DOHH2 (cell line): Measurements from ENCODE around the gene PSMB1.

ENCODE experiments used
- H3F3A ChIP-seq: fragments of 200-600 bp; sonication (generic), shearing (Covaris generic); 2 replicates; pipeline ENCODE4 v1.6.0; 2016; ENCODE audit warnings: antibody characterized with exemption, mild to moderate bottlenecking; ENCODE audit not compliant: control insufficient read depth, insufficient read depth
- H3K27ac ChIP-seq: fragments of 200-600 bp; sonication (generic); 2 replicates; pipeline ENCODE4 v1.5.1; 2014; ENCODE audit warnings: low read depth, mild to moderate bottlenecking, low read length, moderate library complexity
- H3K27me3 ChIP-seq: fragments of 200-600 bp; sonication (generic); 2 replicates; pipeline ENCODE4 v1.6.1; 2014; ENCODE audit warnings: mild to moderate bottlenecking, low read length, mixed read lengths; ENCODE audit not compliant: control insufficient read depth
- H3K36me3 ChIP-seq: fragments of 200-600 bp; sonication (generic); 2 replicates; pipeline ENCODE4 v1.6.1; 2014; ENCODE audit warnings: mild to moderate bottlenecking, low read length, moderate library complexity, mixed read lengths; ENCODE audit not compliant: control insufficient read depth
- H3K4me1 ChIP-seq: fragments of 200-600 bp; sonication (generic); 2 replicates; pipeline ENCODE4 v1.6.1; 2014; ENCODE audit warnings: mild to moderate bottlenecking, low read length, mixed read lengths; ENCODE audit not compliant: control insufficient read depth
- H3K4me2 ChIP-seq: fragments of 200-600 bp; sonication (generic); 2 replicates; pipeline ENCODE4 v1.6.0; 2014; ENCODE audit warnings: mild to moderate bottlenecking, low read length, moderate library complexity
- H3K4me3 ChIP-seq: fragments of 200-600 bp; sonication (generic); 2 replicates; pipeline ENCODE4 v1.5.1; 2014; ENCODE audit warnings: mild to moderate bottlenecking, low read length, mixed read lengths
- H3K79me2 ChIP-seq: fragments of 200-600 bp; sonication (generic); 2 replicates; pipeline ENCODE4 v1.6.1; 2014; ENCODE audit warnings: mild to moderate bottlenecking, low read length, mixed read lengths; ENCODE audit not compliant: control insufficient read depth
- H3K9me2 ChIP-seq: fragments of 200-600 bp; sonication (generic); replicated peaks from 2 replicates; pipeline ENCODE4 v1.6.1; 2014; ENCODE audit warnings: mild to moderate bottlenecking, low read length, mixed read lengths; ENCODE audit not compliant: control insufficient read depth
- H3K9me3 ChIP-seq: fragments of 200-600 bp; sonication (generic); 2 replicates; pipeline ENCODE4 v1.6.1; 2014; ENCODE audit warnings: antibody characterized with exemption, low read length, mixed read lengths; ENCODE audit not compliant: control insufficient read depth, insufficient read depth
- H4K20me1 ChIP-seq: fragments of 200-600 bp; sonication (generic); 2 replicates; pipeline ENCODE4 v1.6.0; 2014; ENCODE audit warnings: low read depth, mild to moderate bottlenecking, antibody characterized with exemption, low read length, moderate library complexity; ENCODE audit not compliant: control insufficient read depth, insufficient read depth
- CTCF ChIP-seq: fragments of 200-600 bp; sonication (generic); IDR thresholded peaks from one replicate; pipeline ENCODE4 v1.5.1; 2014; ENCODE audit warnings: antibody characterized with exemption, mild to moderate bottlenecking, low read depth, low read length; ENCODE audit not compliant: poor library complexity, severe bottlenecking
- EZH2phosphoT487 ChIP-seq: fragments of 200-600 bp; sonication (generic); IDR thresholded peaks from 2 replicates; pipeline ENCODE4 v1.6.1; 2017; ENCODE audit warnings: borderline replicate concordance, mild to moderate bottlenecking, antibody characterized with exemption, low read length, moderate library complexity, mixed read lengths

The PSMB1 gene

GRCh38 chr6:170583756-170584180 is 30.7 kb upstream of the PSMB1 start:
- peaks cover 14% of the 10 kb centered on the region for H3F3A ChIP-seq
- H3K4me1 ChIP-seq = peaks cover 22% of the 10 kb centered on the region
- no peaks in the 10 kb centered on the region for H3K27me3 ChIP-seq
- H3K9me3 ChIP-seq = no peaks in the 10 kb centered on the region
- H3K27ac ChIP-seq = peak overlapping the region; percentile 83
- peak overlapping the region; percentile 99 for H3K4me3 ChIP-seq
- peaks cover 54% of the 10 kb centered on the region for H3K36me3 ChIP-seq
- no peaks in the 10 kb centered on the region for H3K9me2 ChIP-seq
- peak overlapping the region; percentile 76 for H3K4me2 ChIP-seq
- no peak for TF ChIP-seq EZH2phosphoT487
- peak; percentile 18 for TF ChIP-seq CTCF
- peaks cover 5% of the 10 kb centered on the region; the same call in 1 of the 2 replicates for H4K20me1 ChIP-seq
- H3K79me2 ChIP-seq = peaks cover 46% of the 10 kb centered on the region

GRCh38 chr6:170578909-170579308 is 25.8 kb upstream of the PSMB1 start:
- Histone ChIP-seq H3K36me3 (peaks cover 96% of the 10 kb centered on the region), H3K79me2 (peaks cover 31% of the 10 kb centered on the region), H3K9me2 (no peaks in the 10 kb centered on the region), H3K27ac (no peak overlapping the region), H3F3A (peaks cover 31% of the 10 kb centered on the region), H3K4me1 (peaks cover 14% of the 10 kb centered on the region), H3K4me3 (no peak overlapping the region), H4K20me1 (peaks cover 5% of the 10 kb centered on the region; the same call in 1 of the 2 replicates), H3K27me3 (no peaks in the 10 kb centered on the region), H3K4me2 (no peak overlapping the region), H3K9me3 (no peaks in the 10 kb centered on the region)
- no peak for TF ChIP-seq EZH2phosphoT487
- no peak for TF ChIP-seq CTCF

GRCh38 chr6:170575250-170575649 is 22.1 kb upstream of the PSMB1 start:
- Histone ChIP-seq H3K9me3 (no peaks in the 10 kb centered on the region), H3K4me1 (no peaks in the 10 kb centered on the region), H3K4me3 (no peak overlapping the region), H3K79me2 (no peaks in the 10 kb centered on the region), H3K4me2 (no peak overlapping the region), H3K27ac (no peak overlapping the region), H3F3A (peaks cover 34% of the 10 kb centered on the region), H3K27me3 (no peaks in the 10 kb centered on the region), H4K20me1 (no peaks in the 10 kb centered on the region), H3K36me3 (peaks cover 96% of the 10 kb centered on the region), H3K9me2 (no peaks in the 10 kb centered on the region)
- TF ChIP-seq EZH2phosphoT487 (no peak), CTCF (no peak)
